Muscle of leg (tissue), 11 donors: ENCODE results near the gene PTGDS. TPM values are rescaled to one million over a fixed set of nuclear protein-coding genes. Genes with fewer than 3 reads are reported as not detected.
A peak's percentile ranks its signal among the peaks of the same experiment; 100 is the strongest.

Experiments
- DNase-seq: peaks from one replicate; pipeline ENCODE4 v3.0.0; 2013
- H3K27ac ChIP-seq: one replicate; pipeline ENCODE4 v1.5.1; 2013; ENCODE audit warnings: mild to moderate bottlenecking, low read length, control low read depth
- H3K27me3 ChIP-seq: one replicate; pipeline ENCODE4 v1.6.1; 2013; ENCODE audit warnings: low read length; ENCODE audit not compliant: control insufficient read depth, insufficient read depth
- H3K36me3 ChIP-seq: one replicate; pipeline ENCODE4 v1.6.1; 2013; ENCODE audit warnings: low read length; ENCODE audit not compliant: control insufficient read depth, insufficient read depth
- H3K4me1 ChIP-seq: one replicate; pipeline ENCODE4 v1.6.1; 2013; ENCODE audit warnings: low read length; ENCODE audit not compliant: control insufficient read depth, insufficient read depth
- H3K4me3 ChIP-seq: one replicate; pipeline ENCODE4 v1.5.1; 2013; ENCODE audit warnings: low read length, control low read depth
- H3K9me3 ChIP-seq: replicated peaks from 2 replicates; pipeline ENCODE4 v1.6.1; 2013; ENCODE audit warnings: low read depth, low read length; ENCODE audit not compliant: control insufficient read depth
- WGBS: methylation state at CpG from one replicate; pipeline ENCODE4 v1.1.5; 2013; ENCODE audit warnings: missing lambda C conversion rate; ENCODE audit not compliant: insufficient coverage; 5-methylcytosine and 5-hydroxymethylcytosine counted together
- polyA plus RNA-seq, 8 donors: library from polyadenylated mRNA; unstranded; fragments of 120-200 nt; gene quantifications; one replicate each; pipeline versions ENCODE4 v1.2.1 to v1.2.3, GENCODE V29; 2013; ENCODE audit warnings: inconsistent platforms in 1 of 8, low replicate concordance in 1 of 8; ENCODE audit not compliant: insufficient read length in 8 of 8, insufficient read depth in 1 of 8
- total RNA-seq: library from RNA; stranded (reverse); fragments of 120-200 nt; gene quantifications from one replicate; pipeline ENCODE4 v1.2.4, GENCODE V29; 2013

PTGDS gene
- total and polyA plus RNA-seq, 9 donors: 2.8 to 15.9 (median 7.2) TPM

- H3K27me3 ChIP-seq: no peaks in the 10 kb centered on the region
- no peak overlapping the region for H3K27ac ChIP-seq
- no peak overlapping the region for H3K4me3 ChIP-seq
- H3K9me3 ChIP-seq: no peaks in the 10 kb centered on the region
- H3K4me1 ChIP-seq: peaks cover 59% of the 10 kb centered on the region
- peaks cover 26% of the 10 kb centered on the region for H3K36me3 ChIP-seq
- DNase-seq: peak; percentile 32
- 81% methylated on average over 25 of the region's 30 CpGs for WGBS
Measured at GRCh38 chr9:136945333-136946227, 31.7 kb upstream of the PTGDS start.

- 62% methylated on average over 18 of the region's 27 CpGs for WGBS
- H3K36me3 ChIP-seq: peaks cover 19% of the 10 kb centered on the region
- no peaks in the 10 kb centered on the region for H3K27me3 ChIP-seq
- peak overlapping the region; percentile 83 for H3K27ac ChIP-seq
- H3K4me1 ChIP-seq: peaks cover 61% of the 10 kb centered on the region
- H3K9me3 ChIP-seq: no peaks in the 10 kb centered on the region
- DNase-seq: no peak
- no peak overlapping the region for H3K4me3 ChIP-seq
Measured at GRCh38 chr9:136946228-136947027, 30.9 kb upstream of the PTGDS start.

GRCh38 chr9:136947028-136947891 lies 30.0 kb upstream of the PTGDS start:
- H3K36me3 ChIP-seq: peaks cover 10% of the 10 kb centered on the region

GRCh38 chr9:136947955-136948510 lies 29.3 kb upstream of the PTGDS start:
- H3K27me3 ChIP-seq: no peaks in the 10 kb centered on the region
- H3K9me3 ChIP-seq: no peaks in the 10 kb centered on the region
- H3K27ac ChIP-seq: peak overlapping the region; percentile 83
- peaks cover 3% of the 10 kb centered on the region for H3K36me3 ChIP-seq
- whole genome bisulfite sequencing: 23% methylated on average over 7 of the region's 15 CpGs
- DNase-seq: peak; percentile 59
- H3K4me3 ChIP-seq: no peak overlapping the region
- H3K4me1 ChIP-seq: peaks cover 62% of the 10 kb centered on the region

More at GRCh38 chr9:136947028-136947891, 30.0 kb upstream of the PTGDS start:
- Histone ChIP-seq H3K9me3 (no peaks in the 10 kb centered on the region), H3K27me3 (no peaks in the 10 kb centered on the region), H3K4me3 (no peak overlapping the region), H3K4me1 (peaks cover 63% of the 10 kb centered on the region), H3K27ac (peak overlapping the region; percentile 83)
- peak; percentile 61 for DNase-seq
- 55% methylated on average over 23 of the region's 26 CpGs for WGBS

- Histone ChIP-seq H3K4me1 (peaks cover 53% of the 10 kb centered on the region), H3K9me3 (no peaks in the 10 kb centered on the region), H3K27ac (no peak overlapping the region), H3K27me3 (no peaks in the 10 kb centered on the region), H3K4me3 (peak overlapping the region; percentile 46), H3K36me3 (no peaks in the 10 kb centered on the region)
- no peak for DNase-seq
- 22% methylated on average over 16 of the region's 22 CpGs for WGBS
Measured at GRCh38 chr9:136949239-136949816, 28.0 kb upstream of the PTGDS start.

- H3K4me1 ChIP-seq: peaks cover 49% of the 10 kb centered on the region
Measured at GRCh38 chr9:136949817-136950655, 27.3 kb upstream of the PTGDS start.

GRCh38 chr9:136950656-136951276 lies 26.5 kb upstream of the PTGDS start:
- Histone ChIP-seq H3K4me1 (peaks cover 45% of the 10 kb centered on the region), H3K27ac (no peak overlapping the region)

More at GRCh38 chr9:136949817-136950655, 27.3 kb upstream of the PTGDS start:
- DNase-seq: peak; percentile 92
- WGBS: 1% methylated on average over 46 of the region's 63 CpGs
- H3K27me3 ChIP-seq: no peaks in the 10 kb centered on the region
- no peak overlapping the region for H3K27ac ChIP-seq
- no peaks in the 10 kb centered on the region for H3K36me3 ChIP-seq
- no peaks in the 10 kb centered on the region for H3K9me3 ChIP-seq
- peak overlapping the region; percentile 46 for H3K4me3 ChIP-seq

GRCh38 chr9:136951541-136952320 lies 25.6 kb upstream of the PTGDS start, which contains the start of gene LCN12:
Gene LCN12 (plus strand): TSS chr9:136952273. CDS start chr9:136952328, 55 bp downstream.
- no peaks in the 10 kb centered on the region for H3K27me3 ChIP-seq
- H3K9me3 ChIP-seq: no peaks in the 10 kb centered on the region
- no peak for DNase-seq
- no peak within 1 kb of the TSS for H3K4me3 ChIP-seq
- H3K27ac ChIP-seq: no peak within 1 kb of the TSS
- H3K36me3 ChIP-seq: no peaks in the 10 kb centered on the region
- H3K4me1 ChIP-seq: peaks cover 35% of the 10 kb centered on the region
- 78% methylated on average over 11 of the region's 14 CpGs for WGBS

More at GRCh38 chr9:136950656-136951276, 26.5 kb upstream of the PTGDS start:
- Histone ChIP-seq H3K9me3 (no peaks in the 10 kb centered on the region), H3K27me3 (no peaks in the 10 kb centered on the region), H3K36me3 (no peaks in the 10 kb centered on the region), H3K4me3 (peak overlapping the region; percentile 46)
- DNase-seq: no peak
- WGBS: 29% methylated on average over 6 of the region's 9 CpGs
